ENCODE results near the gene RFLNA. TPM values are rescaled to one million over a fixed set of nuclear protein-coding genes. Genes with fewer than 3 reads are reported as not detected.

RFLNA gene
- total and polyA plus RNA-seq, 2 of the 13 experiments (the other 11 are each of a cell fraction or from before 2014, with no cell fraction given) = not detected

GRCh38 chr12:124312601-124313000 is 17.7 kb downstream of the RFLNA start:
- Histone ChIP-seq H3K4me2 (ENCODE audit: low read depth, low read length) (no peak overlapping the region), H3K79me2 (ENCODE audit: insufficient read depth, low read length) (no peaks in the 10 kb centered on the region), H3K36me3 (replicated peaks in 1 of 2; ENCODE audit: control insufficient read depth in 1 of 2, insufficient read depth in 2 of 2, low read length in 2 of 2) (no peaks in the 10 kb centered on the region), H3K9ac (ENCODE audit: insufficient read depth, low read depth, low read length) (no peak overlapping the region), H3K27me3 (ENCODE audit: control insufficient read depth in 1 of 2, insufficient read depth in 2 of 2, low read length in 2 of 2) (peaks cover 9 to 30% of the 10 kb centered on the region in 2 experiments; a peak in 4 of 5 replicates), H3K9me3 (ENCODE audit: low read length) (no peaks in the 10 kb centered on the region), H2AFZ (ENCODE audit: low read length) (no peak overlapping the region), H3K4me3 (replicated peaks in 1 of 3; ENCODE audit: insufficient read depth in 1 of 3, low read depth in 2 of 3, low read length in 3 of 3) (no peak overlapping the region), H3K27ac (ENCODE audit: extremely low read length, insufficient read depth, low read length) (no peak overlapping the region), H4K20me1 (ENCODE audit: insufficient read depth, low read length) (no peaks in the 10 kb centered on the region), H3K4me1 (ENCODE audit: insufficient read depth, low read length) (no peaks in the 10 kb centered on the region)
- ChIA-PET CTCF (ENCODE audit: low intra/inter-chr PET ratio, low total read pairs) (no interaction called here), POLR2A (no interaction called here)
- in situ Hi-C loops (cut with HindIII; ENCODE audit: extremely low pct_ligation_motif_present, low pct_unique_long_range_greater_than_20kb) (no loop called here), intact Hi-C loops (cut with micrococcal nuclease; ENCODE audit: unreplicated experiment) (no loop called here)
- ATAC-seq (no peak), DNase-seq (ENCODE audit: low spot score) (no peak), FAIRE-seq (no peak)
- 36% methylated on average over 2 of the region's 6 CpGs for WGBS (ENCODE audit: low lambda C conversion rate)
- no TSS peak for BruUV-seq (replicated peaks)
- no peak for TF ChIP-seq TFDP2 (CRISPR knock-in tag; IDR thresholded peaks at IDR 0.05)
- no peak for TF ChIP-seq PITX1 (CRISPR knock-in tag; IDR thresholded peaks at IDR 0.05)
- no peak for TF ChIP-seq ATF3 (CRISPR knock-in tag; IDR thresholded peaks at IDR 0.05)
- TF ChIP-seq CAMTA2 (CRISPR knock-in tag; IDR thresholded peaks at IDR 0.05; ENCODE audit: borderline replicate concordance) = no peak
- no peak for TF ChIP-seq MXD1 (CRISPR knock-in tag; IDR thresholded peaks at IDR 0.05)

- Histone ChIP-seq H3K27ac (ENCODE audit: extremely low read length, insufficient read depth, low read length) (no peak overlapping the region), H2AFZ (ENCODE audit: low read length) (no peak overlapping the region), H3K36me3 (replicated peaks in 1 of 2; ENCODE audit: control insufficient read depth in 1 of 2, insufficient read depth in 2 of 2, low read length in 2 of 2) (no peaks in the 10 kb centered on the region), H3K27me3 (ENCODE audit: control insufficient read depth in 1 of 2, insufficient read depth in 2 of 2, low read length in 2 of 2) (peaks cover 10 to 43% of the 10 kb centered on the region in 2 experiments; a peak in 4 of 5 replicates), H3K9me3 (ENCODE audit: low read length) (no peaks in the 10 kb centered on the region), H3K4me2 (ENCODE audit: low read depth, low read length) (no peak overlapping the region), H4K20me1 (ENCODE audit: insufficient read depth, low read length) (no peaks in the 10 kb centered on the region), H3K4me3 (replicated peaks in 1 of 3; ENCODE audit: insufficient read depth in 1 of 3, low read depth in 2 of 3, low read length in 3 of 3) (no peak overlapping the region), H3K4me1 (ENCODE audit: insufficient read depth, low read length) (no peaks in the 10 kb centered on the region), H3K9ac (ENCODE audit: insufficient read depth, low read depth, low read length) (no peak overlapping the region), H3K79me2 (ENCODE audit: insufficient read depth, low read length) (no peaks in the 10 kb centered on the region)
- intact Hi-C loops (cut with micrococcal nuclease; ENCODE audit: unreplicated experiment) (no loop called here), in situ Hi-C loops (cut with HindIII; ENCODE audit: extremely low pct_ligation_motif_present, low pct_unique_long_range_greater_than_20kb) (no loop called here)
- POLR2A ChIA-PET = no interaction called here
- 60% methylated on average over 24 of the region's 30 CpGs for WGBS (ENCODE audit: low lambda C conversion rate)
- TF ChIP-seq ZFP91 (CRISPR knock-in tag; IDR thresholded peaks at IDR 0.05; ENCODE audit: borderline replicate concordance) (no peak), RELA (CRISPR knock-in tag; IDR thresholded peaks at IDR 0.05) (no peak), YEATS4 (CRISPR knock-in tag; IDR thresholded peaks at IDR 0.05; ENCODE audit: borderline replicate concordance) (no peak), POLR2AphosphoS2 (IDR thresholded peaks at IDR 0.05; ENCODE audit: low read depth, low read length) (no peak), THAP7 (CRISPR knock-in tag; IDR thresholded peaks at IDR 0.05) (no peak), FOXA1 (IDR thresholded peaks at IDR 0.05) (no peak), FOXA1 (CRISPR knock-in tag; IDR thresholded peaks at IDR 0.05) (no peak), WIZ (CRISPR knock-in tag; IDR thresholded peaks at IDR 0.05) (no peak), BRD4 (CRISPR knock-in tag; IDR thresholded peaks at IDR 0.05) (no peak), CEBPG (CRISPR knock-in tag; IDR thresholded peaks at IDR 0.05) (no peak), SETDB1 (CRISPR knock-in tag; IDR thresholded peaks at IDR 0.05; ENCODE audit: borderline replicate concordance) (no peak), KLF16 (CRISPR knock-in tag; IDR thresholded peaks at IDR 0.05) (no peak)
- no peak for DNase-seq (ENCODE audit: low spot score)
- BruUV-seq (replicated peaks) = no TSS peak
- CTCF ChIA-PET (ENCODE audit: low intra/inter-chr PET ratio, low total read pairs) = no interaction called here
- ATAC-seq = no peak
- FAIRE-seq = no peak
Observed at GRCh38 chr12:124314207-124314606, 19.3 kb downstream of the RFLNA start.
